Osteocyte (in vitro differentiated cells): ENCODE data around the gene IFNL1. TPM values are rescaled to one million over a fixed set of nuclear protein-coding genes. Genes with fewer than 3 reads are reported as not detected.

Source experiments
- DNase-seq: peaks from one replicate; pipeline ENCODE4 v3.0.0; 2021; ENCODE audit warnings: mixed read lengths; ENCODE audit not compliant: unreplicated experiment; ENCODE audit errors: extremely low spot score
- H3K27ac Mint-ChIP-seq: one replicate; pipeline ENCODE4 v1.8.0; 2021; ENCODE audit warnings: mild to moderate bottlenecking, mixed read lengths; ENCODE audit not compliant: unreplicated experiment
- H3K27me3 Mint-ChIP-seq: one replicate; pipeline ENCODE4 v1.8.0; 2021; ENCODE audit warnings: mixed read lengths; ENCODE audit not compliant: unreplicated experiment
- H3K36me3 Mint-ChIP-seq: one replicate; pipeline ENCODE4 v1.8.0; 2021; ENCODE audit warnings: mixed read lengths; ENCODE audit not compliant: unreplicated experiment
- H3K4me1 Mint-ChIP-seq: one replicate; pipeline ENCODE4 v1.8.0; 2021; ENCODE audit warnings: mixed read lengths; ENCODE audit not compliant: unreplicated experiment
- H3K4me3 Mint-ChIP-seq: one replicate; pipeline ENCODE4 v1.8.0; 2021; ENCODE audit warnings: mild to moderate bottlenecking, moderate library complexity, mixed read lengths; ENCODE audit not compliant: unreplicated experiment
- H3K9me3 Mint-ChIP-seq: one replicate; pipeline ENCODE4 v1.8.0; 2021; ENCODE audit warnings: mixed read lengths; ENCODE audit not compliant: unreplicated experiment
- CTCF ChIP-seq: fragments of 200-600 bp; sonication (generic); IDR thresholded peaks from 2 replicates; pipeline ENCODE4 v1.5.0; 2021; ENCODE audit warnings: antibody characterized with exemption, mild to moderate bottlenecking, moderate library complexity
- total RNA-seq: library from RNA; stranded (reverse); gene quantifications from 2 replicates; pipeline ENCODE4 v1.2.1, GENCODE V29; 2021

The IFNL1 gene
- total RNA-seq, 1 donor from 2014 or later: not detected

DNA sequence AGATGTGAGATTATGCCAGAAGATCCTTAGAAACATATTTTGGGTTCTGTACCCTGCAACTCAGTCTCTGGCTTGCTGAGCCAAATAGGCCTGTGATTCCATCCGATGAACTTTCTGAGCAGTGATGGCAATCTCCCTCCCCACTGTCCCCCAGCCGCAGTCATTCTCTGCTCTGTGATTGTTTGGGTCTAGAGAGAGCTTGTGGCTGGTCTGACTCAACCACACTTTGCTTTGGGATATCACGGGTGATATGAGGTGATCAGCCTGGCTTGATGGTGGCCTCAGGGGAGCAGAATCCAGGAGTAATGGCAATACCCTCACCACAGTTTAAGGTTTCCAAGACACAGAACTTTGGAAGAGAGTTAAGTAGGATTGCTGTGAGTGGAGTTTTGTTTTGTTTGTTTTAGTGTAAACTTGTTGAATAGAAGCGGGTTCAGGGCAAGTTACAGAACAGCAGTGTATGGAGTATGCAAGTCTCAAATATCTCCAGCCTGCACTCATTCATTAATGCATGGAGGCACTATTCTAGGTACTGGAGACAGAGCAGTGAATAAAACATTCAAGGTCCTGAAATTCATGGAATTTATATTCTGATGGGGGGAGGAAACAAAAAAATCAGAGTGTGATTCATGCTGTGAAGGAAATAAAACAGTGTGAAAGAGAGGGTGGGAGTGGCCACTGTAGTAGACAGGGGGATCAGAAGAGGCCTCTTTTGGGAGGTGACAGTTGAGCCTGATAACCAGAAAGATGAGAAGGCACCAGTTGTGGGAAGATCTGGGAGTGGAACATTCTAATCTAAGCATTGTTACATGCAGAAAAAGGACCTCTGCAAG lies 51.3 kb downstream of the IFNL1 start:
- peaks cover 43% of the 10 kb centered on the region for H3K4me1 Mint-ChIP-seq
- no peak overlapping the region for H3K4me3 Mint-ChIP-seq
- DNase-seq: no peak
- H3K27me3 Mint-ChIP-seq: no peaks in the 10 kb centered on the region
- no peak overlapping the region for H3K27ac Mint-ChIP-seq
- no peaks in the 10 kb centered on the region for H3K9me3 Mint-ChIP-seq
- peaks cover 22% of the 10 kb centered on the region for H3K36me3 Mint-ChIP-seq
- TF ChIP-seq CTCF: no peak

Other genes with a start within 250 kb of the IFNL1 start
- not detected in 2 replicates for gene ACP7, start 212.0 kb upstream of the IFNL1 start, total RNA-seq
- gene PAK4, start 170.6 kb upstream of the IFNL1 start, total RNA-seq: 14.8 and 16.5 TPM in 2 replicates
- not detected in 2 replicates for gene NCCRP1, start 99.4 kb upstream of the IFNL1 start, total RNA-seq
- not detected in 2 replicates for gene SYCN, start 92.1 kb upstream of the IFNL1 start, total RNA-seq
- not detected in 2 replicates for gene IFNL3, start 51.4 kb upstream of the IFNL1 start, total RNA-seq
- not detected in 2 replicates for gene IFNL4, start 47.6 kb upstream of the IFNL1 start, total RNA-seq
- gene IFNL2, start 28.0 kb upstream of the IFNL1 start, total RNA-seq: not detected in 2 replicates
- 0.31 and 0.35 TPM in 2 replicates for gene LRFN1, start 24.5 kb downstream of the IFNL1 start, total RNA-seq
- not detected in 2 replicates for gene GMFG, start 39.6 kb downstream of the IFNL1 start, total RNA-seq
- 100 and 101 TPM in 2 replicates for gene SAMD4B, start 46.0 kb downstream of the IFNL1 start, total RNA-seq
- 45.6 and 45.9 TPM in 2 replicates for gene PAF1, start 94.7 kb downstream of the IFNL1 start, total RNA-seq
- gene MED29, start 95.0 kb downstream of the IFNL1 start, total RNA-seq: 37.1 and 38.7 TPM in 2 replicates
- 81.5 and 105 TPM in 2 replicates for gene ZFP36, start 110.4 kb downstream of the IFNL1 start, total RNA-seq
- gene PLEKHG2, start 116.3 kb downstream of the IFNL1 start, total RNA-seq: 131 and 150 TPM in 2 replicates
- 1,827 and 1,860 TPM in 2 replicates for gene RPS16, start 139.5 kb downstream of the IFNL1 start, total RNA-seq
- 130 and 132 TPM in 2 replicates for gene SUPT5H, start 149.2 kb downstream of the IFNL1 start, total RNA-seq
- 55.9 and 56.0 TPM in 2 replicates for gene TIMM50, start 184.4 kb downstream of the IFNL1 start, total RNA-seq
- gene DLL3, start 202.5 kb downstream of the IFNL1 start, total RNA-seq: 0.42 and 0.62 TPM in 2 replicates
- gene SELENOV, start 218.7 kb downstream of the IFNL1 start, total RNA-seq: not detected in 2 replicates
- gene EID2B, start 236.4 kb downstream of the IFNL1 start, total RNA-seq: 3.6 and 4.0 TPM in 2 replicates
- 16.6 and 18.1 TPM in 2 replicates for gene EID2, start 243.8 kb downstream of the IFNL1 start, total RNA-seq